HepG2 (cell line): ENCODE data around the gene FBXO33. TPM values are rescaled to one million over a fixed set of nuclear protein-coding genes. Genes with fewer than 3 reads are reported as not detected.

Experiments
- ATF4 ChIP-seq, 2 experiments: fragments of 450-650 bp in 1 of 2; sonication (generic) in 1 of 2; formaldehyde crosslinking; IDR thresholded peaks; 2 replicates each; pipeline versions ENCODE4 v1.5.0 to v1.8.0; 2020 to 2022; ENCODE audit warnings: mild to moderate bottlenecking in 1 of 2, missing genetic modification reagents in 1 of 2
- DNMT3B ChIP-seq: conservative IDR thresholded peaks from 2 replicates; pipeline ENCODE4 v1.6.1; 2016; ENCODE audit warnings: missing biosample characterization, control low read depth
- EED ChIP-seq: sonication (generic); formaldehyde crosslinking; IDR thresholded peaks from 2 replicates; pipeline ENCODE4 v1.5.0; 2020; ENCODE audit warnings: mild to moderate bottlenecking, missing genetic modification reagents
- ELF4 ChIP-seq: sonication (generic); formaldehyde crosslinking; IDR thresholded peaks from 2 replicates; pipeline ENCODE4 v1.5.0; 2020; ENCODE audit warnings: missing genetic modification reagents, mild to moderate bottlenecking, moderate library complexity, borderline replicate concordance
- EP300 ChIP-seq, 3 experiments: sonication (generic) in 1 of 3; formaldehyde crosslinking in 1 of 3; IDR thresholded peaks; 2 replicates each; pipeline versions ENCODE4 v1.5.1 to v1.6.1; 2011 to 2020; ENCODE audit warnings: low read depth in 2 of 3, low read length in 2 of 3, borderline replicate concordance in 1 of 3, improper control_type of control experiment in 1 of 3, mild to moderate bottlenecking in 1 of 3, missing genetic modification reagents in 1 of 3, moderate library complexity in 1 of 3
- HMG20B ChIP-seq: conservative IDR thresholded peaks from 2 replicates; pipeline ENCODE4 v1.6.1; 2016; ENCODE audit warnings: missing genetic modification reagents, missing compliant biosample characterization
- NFIC ChIP-seq: IDR thresholded peaks from 2 replicates; pipeline ENCODE4 v1.6.1; 2012; ENCODE audit warnings: mild to moderate bottlenecking, low read length, inconsistent platforms
- PCBP2 ChIP-seq: fragments of 200-400 bp; formaldehyde crosslinking; optimal IDR thresholded peaks from 2 replicates; pipeline ENCODE3; 2018; ENCODE audit warnings: low read length, low read depth; ENCODE audit not compliant: poor library complexity, severe bottlenecking
- PHB2 ChIP-seq: fragments of 450-650 bp; IDR thresholded peaks from 2 replicates; pipeline ENCODE4 v1.6.1; 2018; ENCODE audit not compliant: partially characterized antibody
- RAD21 ChIP-seq: fragments of 450-650 bp; formaldehyde crosslinking; IDR thresholded peaks from 2 replicates; pipeline ENCODE4 v1.5.0; 2020; ENCODE audit warnings: mild to moderate bottlenecking
- SIN3B ChIP-seq: fragments of 150-350 bp; IDR thresholded peaks from 2 replicates; pipeline ENCODE4 v1.6.1; 2014; ENCODE audit warnings: low read length
- SPEN ChIP-seq: sonication (generic); formaldehyde crosslinking; IDR thresholded peaks from 2 replicates; pipeline ENCODE4 v1.5.1; 2020; ENCODE audit warnings: low read depth, mild to moderate bottlenecking, missing genetic modification reagents
- TBX2 ChIP-seq: sonication (generic); formaldehyde crosslinking; IDR thresholded peaks from 2 replicates; pipeline ENCODE4 v1.5.0; 2020; ENCODE audit warnings: missing genetic modification reagents, mild to moderate bottlenecking, borderline replicate concordance
- TBX3 ChIP-seq: fragments of 450-650 bp; IDR thresholded peaks from 2 replicates; pipeline ENCODE4 v1.6.1; 2017; ENCODE audit warnings: antibody characterized with exemption, mild to moderate bottlenecking, inconsistent platforms, borderline replicate concordance
- ZC3H13 ChIP-seq: sonication (generic); formaldehyde crosslinking; IDR thresholded peaks from 2 replicates; pipeline ENCODE4 v1.8.1; 2023; ENCODE audit warnings: mild to moderate bottlenecking, missing genetic modification reagents, moderate library complexity
- ZFP82 ChIP-seq: sonication (generic); formaldehyde crosslinking; IDR thresholded peaks from 2 replicates; pipeline ENCODE4 v1.5.1; 2020; ENCODE audit warnings: mild to moderate bottlenecking, missing genetic modification reagents, borderline replicate concordance
- ZNF17 ChIP-seq: sonication (generic); formaldehyde crosslinking; IDR thresholded peaks from 2 replicates; pipeline ENCODE4 v1.5.0; 2020; ENCODE audit warnings: mild to moderate bottlenecking, missing genetic modification reagents
- ZNF251 ChIP-seq: sonication (generic); formaldehyde crosslinking; IDR thresholded peaks from 2 replicates; pipeline ENCODE4 v1.9.0; 2021; ENCODE audit warnings: mild to moderate bottlenecking, missing genetic modification reagents
- ZNF263 ChIP-seq: sonication (generic); formaldehyde crosslinking; IDR thresholded peaks from 2 replicates; pipeline ENCODE4 v1.4.0; 2020; ENCODE audit warnings: missing genetic modification reagents
- ZNF350 ChIP-seq: sonication (generic); formaldehyde crosslinking; IDR thresholded peaks from 2 replicates; pipeline ENCODE4 v1.4.0; 2020; ENCODE audit warnings: mild to moderate bottlenecking, low read depth, missing genetic modification reagents, borderline replicate concordance
- ZNF432 ChIP-seq: sonication (generic); formaldehyde crosslinking; IDR thresholded peaks from 2 replicates; pipeline ENCODE4 v1.5.0; 2020; ENCODE audit warnings: missing genetic modification reagents, mild to moderate bottlenecking, borderline replicate concordance
- ZNF512 ChIP-seq: sonication (generic); formaldehyde crosslinking; IDR thresholded peaks from 2 replicates; pipeline ENCODE4 v1.4.0; 2020; ENCODE audit warnings: mild to moderate bottlenecking, missing genetic modification reagents
- ZNF678 ChIP-seq: sonication (generic); formaldehyde crosslinking; IDR thresholded peaks from 2 replicates; pipeline ENCODE4 v1.4.0; 2020; ENCODE audit warnings: mild to moderate bottlenecking, missing genetic modification reagents
- ZNF782 ChIP-seq: sonication (generic); formaldehyde crosslinking; IDR thresholded peaks from 2 replicates; pipeline ENCODE4 v1.4.0; 2020; ENCODE audit warnings: missing genetic modification reagents, mild to moderate bottlenecking, borderline replicate concordance
- polyA plus RNA-seq, 8 experiments: library from polyadenylated mRNA; depleted of rRNA in 3 of 8; stranded (reverse) in 7 of 8; unstranded in 1 of 8; fragments of >200 nt; fragmentation: Illumina TruSeq in 4 of 8; extraction: Trizol in 4 of 8; gene quantifications; 2 replicates each; pipeline versions ENCODE4 v1.2.1 to v1.2.3, GENCODE V29; 2011 to 2016; ENCODE audit warnings: low read depth in 4 of 8, missing spikeins in 1 of 8, mixed read lengths in 1 of 8; ENCODE audit not compliant: insufficient read depth in 1 of 8
- total RNA-seq, 5 experiments: library from RNA; depleted of rRNA; stranded (reverse); fragments of >200 nt; fragmentation: Illumina TruSeq; extraction: Trizol; gene quantifications; 2 replicates each; pipeline ENCODE4 v1.2.3, GENCODE V29; 2016; ENCODE audit warnings: low read depth in 1 of 5

Gene FBXO33
- total and polyA plus RNA-seq, 2 of the 13 experiments (the other 11 are each of a cell fraction or from before 2014, with no cell fraction given) = 15.5 to 16.9 TPM

- TF ChIP-seq EED (CRISPR knock-in tag) (peak; percentile 82; the same call in 1 of the 2 replicates), ZNF17 (no peak), ATF4 (CRISPR knock-in tag; IDR thresholded peaks at IDR 0.05) (no peak), NFIC (no peak), DNMT3B (no peak), ZFP82 (CRISPR knock-in tag) (no peak), PHB2 (no peak), ZNF512 (CRISPR knock-in tag) (no peak), TBX2 (0 out of 2 replicates have a peak, but pooled peaks have one; percentile 43), ELF4 (no peak), ZNF350 (CRISPR knock-in tag) (no peak), EP300 (IDR thresholded peaks at IDR 0.05; ENCODE audit: low read depth in 2 of 2, low read length in 2 of 2) (no peak), EP300 (CRISPR knock-in tag; IDR thresholded peaks at IDR 0.05; ENCODE audit: borderline replicate concordance) (no peak), ZNF432 (no peak), ZNF263 (CRISPR knock-in tag) (peak; percentile 43; the same call in 1 of the 2 replicates), ZC3H13 (no peak), HMG20B (no peak), SPEN (CRISPR knock-in tag) (peak; percentile 22; the same call in 1 of the 2 replicates), SIN3B (no peak), RAD21 (CRISPR knock-in tag) (peak; percentile 78), TBX3 (no peak), PCBP2 (peak; percentile 14), ZNF251 (CRISPR knock-in tag) (no peak), ZNF678 (CRISPR knock-in tag) (no peak), ZNF782 (peak; percentile 67; the same call in 1 of the 2 replicates)
Observed at GRCh38 chr14:39469094-39469710, 37.0 kb upstream of the FBXO33 start (continued).
